T-helper 2 cell treated with Interferon-gamma antibody and Interleukin-4, amounts not matched to agents 100 ng/mL and 5 ng/mL, for 36 hours (primary cell): ENCODE data around the gene URB1. TPM values are rescaled to one million over a fixed set of nuclear protein-coding genes. Genes with fewer than 3 reads are reported as not detected.

Source experiments
- intact Hi-C: fragments of 100-400 bp; cut with micrococcal nuclease; formaldehyde crosslinking; loops from one replicate; pipeline ENCODE4 v1.15.1; 2023
- total RNA-seq: library from RNA; stranded (reverse); gene quantifications from 2 replicates; pipeline ENCODE4 v1.2.3, GENCODE V29; 2022

The URB1 gene
- total RNA-seq, 1 donor from 2014 or later: 22.8 TPM

DNA sequence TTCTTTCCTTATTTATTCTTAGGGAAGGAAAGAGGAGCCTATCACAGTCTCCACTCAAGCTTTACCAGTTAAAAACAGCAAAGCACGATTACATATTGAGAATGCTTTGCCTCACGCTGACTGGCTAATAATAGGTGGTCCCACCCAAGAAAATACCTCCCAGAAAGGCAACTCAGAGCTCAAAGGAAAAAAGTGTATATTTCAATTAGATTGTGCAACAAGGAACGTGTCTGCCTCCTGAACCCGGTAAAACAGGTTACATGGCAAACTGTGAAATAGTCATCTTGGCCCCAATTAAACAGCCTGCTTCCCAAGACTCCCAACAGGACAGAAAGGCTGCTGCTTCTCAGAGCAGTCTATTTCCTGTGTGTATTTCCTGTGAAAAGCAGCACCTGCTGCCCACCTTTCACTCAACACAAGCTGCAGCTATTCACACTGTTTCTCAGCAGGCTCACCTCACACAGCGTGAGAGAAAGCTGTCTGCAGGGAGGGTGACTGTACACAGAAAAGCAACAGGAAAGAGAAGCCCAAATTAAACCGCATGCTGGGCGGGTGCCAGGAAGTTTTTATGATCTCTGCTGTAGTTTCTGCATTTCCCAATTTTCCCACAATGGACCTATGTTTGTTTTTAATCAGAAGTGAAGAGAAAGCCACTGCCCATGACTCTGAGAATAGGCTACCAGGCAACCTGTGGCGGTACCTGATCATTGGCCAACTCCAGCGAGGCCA lies 44.0 kb downstream of the URB1 start:
- intact Hi-C loops: no loop called here

DNA sequence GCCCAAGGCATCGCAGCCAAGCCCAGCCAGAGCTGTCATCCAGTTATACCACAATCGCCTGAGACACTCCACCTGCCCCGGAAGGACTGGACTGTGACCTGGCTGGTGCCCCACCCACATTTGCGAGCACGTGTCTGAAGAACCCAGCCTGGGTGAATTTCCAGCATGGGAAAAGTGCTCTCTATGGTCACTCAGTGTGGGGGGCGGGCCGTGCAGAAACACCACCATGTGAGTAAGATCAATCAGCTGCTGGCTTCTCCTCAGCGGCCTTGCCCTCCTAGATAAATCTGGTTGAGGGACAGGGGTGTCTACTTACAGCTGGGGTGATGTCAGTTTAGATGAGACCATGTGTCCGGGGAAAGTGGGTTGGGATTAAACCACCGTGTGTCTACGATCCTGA lies 44.8 kb downstream of the URB1 start:
- intact Hi-C loops: no loop called here

DNA sequence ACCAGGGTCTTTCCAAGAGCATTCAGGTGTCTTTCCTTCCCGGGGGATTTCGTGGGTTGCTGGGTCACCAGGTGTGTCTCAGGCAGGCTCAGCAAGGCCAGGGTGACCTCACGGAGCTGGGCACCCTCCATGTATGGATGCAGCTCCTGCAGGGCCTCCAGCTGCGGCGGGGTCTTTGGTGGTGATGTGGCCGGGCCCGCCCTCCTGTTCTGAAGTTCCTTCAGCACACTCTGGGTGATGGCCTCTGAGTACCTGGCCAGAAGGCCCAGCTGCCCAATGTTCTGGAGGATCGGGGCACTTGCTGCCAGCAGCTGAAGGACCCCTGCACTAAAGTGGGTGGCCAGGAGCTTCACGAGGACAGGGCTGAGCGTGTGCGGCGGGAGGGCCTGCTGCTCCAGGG lies 45.5 kb downstream of the URB1 start:
- intact Hi-C loops: no loop called here

DNA sequence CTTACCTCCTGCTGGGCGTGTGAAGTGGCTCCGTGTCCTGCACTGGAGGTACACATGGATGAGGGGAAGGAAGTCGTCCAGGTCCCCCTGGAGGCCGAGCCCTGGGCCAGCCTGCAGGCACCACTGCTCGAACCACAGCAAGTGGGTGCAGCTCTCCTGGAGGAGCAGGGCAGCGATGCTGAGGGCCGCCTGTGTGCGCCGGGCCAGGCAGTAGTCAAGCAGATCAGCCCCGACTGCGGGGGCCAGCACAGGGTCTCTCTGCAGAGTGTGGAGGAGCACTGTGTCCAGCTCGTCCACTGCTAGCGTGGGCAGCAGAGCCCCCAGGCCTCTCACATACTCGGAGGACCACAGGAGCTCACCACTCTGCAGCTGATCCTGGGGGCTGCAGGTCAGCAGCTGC lies 45.9 kb downstream of the URB1 start:
- intact Hi-C loops: no loop called here

GRCh38 chr21:32340863-32341848 lies 51.7 kb downstream of the URB1 start:
- intact Hi-C loops: no loop called here

DNA sequence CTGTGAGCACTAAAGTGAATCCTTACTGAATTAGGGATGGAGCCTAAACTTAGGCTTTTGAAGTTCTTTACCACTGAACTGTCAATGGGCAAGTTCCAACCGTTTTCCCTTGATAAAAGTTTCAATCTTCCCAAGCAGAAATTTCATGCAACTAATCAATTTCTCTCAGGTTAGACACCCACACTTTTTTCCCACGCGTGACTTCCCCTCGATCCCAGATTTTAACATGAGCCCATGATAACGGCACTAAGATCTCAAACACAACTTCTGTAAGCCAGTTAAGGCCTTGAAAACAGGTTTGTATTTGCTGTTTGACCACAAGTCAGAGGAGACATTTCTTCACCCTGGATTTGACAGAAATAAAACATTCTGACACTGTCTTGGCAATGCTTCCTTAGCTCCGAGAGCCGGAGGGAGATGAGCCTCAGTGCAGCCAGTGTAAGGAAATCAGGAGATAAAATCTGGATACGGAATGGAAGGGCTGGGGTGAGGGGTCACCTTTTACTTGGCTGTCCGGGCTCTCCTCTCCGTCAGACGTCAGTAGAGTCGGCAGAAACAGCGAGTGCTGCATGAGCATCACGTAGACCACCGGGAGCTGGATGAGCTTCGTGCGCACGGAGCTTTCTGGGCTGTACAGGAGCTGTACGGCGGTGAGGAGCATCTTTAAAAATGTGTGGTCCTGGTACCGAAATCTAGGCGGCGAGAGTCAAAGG lies 54.4 kb downstream of the URB1 start:
- intact Hi-C loops: no loop called here

DNA sequence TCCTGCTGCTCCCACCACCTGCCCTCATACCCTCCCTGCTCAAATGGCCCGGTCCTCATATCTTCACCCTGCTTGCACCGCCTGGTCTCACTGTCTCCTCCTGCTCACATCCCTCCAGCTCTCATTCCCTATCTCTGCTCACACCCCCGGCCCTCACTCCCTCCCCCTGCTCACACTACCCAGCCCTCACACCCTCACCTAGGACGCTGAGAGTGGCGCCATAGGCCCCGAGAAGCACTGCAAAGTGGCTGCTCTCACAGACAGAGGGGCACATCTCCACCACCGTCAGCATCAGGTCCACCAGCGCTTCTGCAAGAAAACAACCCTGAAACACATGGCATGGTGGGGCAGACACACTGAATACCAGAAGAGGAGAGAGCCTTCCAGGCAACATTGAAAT lies 55.6 kb downstream of the URB1 start:
- intact Hi-C loops: no loop called here

DNA sequence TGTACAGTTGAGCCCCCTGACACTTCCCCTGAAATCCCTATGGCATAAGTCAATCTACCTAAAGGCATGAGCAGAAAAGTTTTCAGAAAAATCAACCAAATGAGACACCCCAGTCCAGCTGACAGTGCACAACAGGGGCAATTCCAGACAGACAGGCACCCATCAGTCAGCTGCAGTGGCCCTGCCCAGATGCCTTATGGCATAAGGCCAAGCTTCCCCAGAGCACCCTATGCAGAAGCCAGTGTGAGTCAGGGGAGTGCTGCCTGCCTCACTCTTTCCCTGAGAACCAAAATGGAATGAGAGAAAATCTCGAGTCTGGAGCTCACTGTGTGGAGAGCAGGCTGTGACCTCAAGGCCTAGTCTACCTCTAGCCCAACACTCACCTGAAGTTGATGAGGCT lies 56.1 kb downstream of the URB1 start:
- intact Hi-C loops: no loop called here

DNA sequence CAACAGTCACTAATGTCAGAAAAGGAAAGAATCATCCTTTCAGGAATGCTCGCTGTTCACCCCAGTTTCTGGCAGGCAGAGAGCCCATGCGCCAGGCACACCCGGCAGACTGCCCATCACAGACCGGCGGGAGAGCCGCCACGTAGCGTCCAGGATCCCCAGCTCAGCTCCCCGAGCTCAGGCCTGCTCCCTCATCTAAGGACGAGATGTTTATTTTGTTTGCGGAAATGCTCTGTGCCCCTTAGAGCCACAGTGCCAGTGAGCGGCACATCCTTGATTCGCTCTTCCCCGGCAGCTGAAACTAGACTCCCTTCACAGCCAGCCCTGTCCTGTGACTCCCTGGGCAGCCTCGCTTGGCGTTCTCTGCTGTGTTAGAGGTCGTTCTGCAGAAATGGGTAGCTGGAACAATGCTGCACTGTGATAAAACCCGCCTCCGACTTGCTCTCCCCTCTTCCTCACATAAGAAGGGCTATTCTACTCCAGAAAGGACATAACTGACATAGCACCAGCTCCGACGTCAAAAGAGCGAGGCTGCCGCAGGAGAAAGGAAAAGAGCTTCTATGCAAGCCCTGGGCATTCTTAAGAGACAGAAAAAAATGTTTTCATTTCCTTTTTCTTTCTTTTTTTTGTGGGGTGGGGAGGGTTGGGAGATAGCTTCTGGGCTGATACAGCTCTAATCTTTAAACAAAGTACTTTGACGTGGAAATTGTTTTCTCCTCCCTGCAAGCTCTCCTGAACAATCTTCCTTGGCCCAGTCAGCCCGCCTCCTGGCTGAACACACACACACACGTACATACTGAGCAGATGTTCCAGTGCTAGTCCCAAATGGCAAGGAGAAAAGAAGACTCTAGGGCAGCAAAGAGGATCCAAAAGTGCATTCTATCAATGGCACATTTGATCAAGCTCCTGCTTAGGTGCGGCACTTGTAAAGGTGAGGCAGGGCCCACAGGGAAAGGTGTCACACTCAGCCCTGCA lies 56.9 kb downstream of the URB1 start:
- intact Hi-C loops: no loop called here

- intact Hi-C loops: no loop called here
These were observed 57.8 kb downstream of the URB1 start for GRCh38 chr21:32334980-32335531.

DNA sequence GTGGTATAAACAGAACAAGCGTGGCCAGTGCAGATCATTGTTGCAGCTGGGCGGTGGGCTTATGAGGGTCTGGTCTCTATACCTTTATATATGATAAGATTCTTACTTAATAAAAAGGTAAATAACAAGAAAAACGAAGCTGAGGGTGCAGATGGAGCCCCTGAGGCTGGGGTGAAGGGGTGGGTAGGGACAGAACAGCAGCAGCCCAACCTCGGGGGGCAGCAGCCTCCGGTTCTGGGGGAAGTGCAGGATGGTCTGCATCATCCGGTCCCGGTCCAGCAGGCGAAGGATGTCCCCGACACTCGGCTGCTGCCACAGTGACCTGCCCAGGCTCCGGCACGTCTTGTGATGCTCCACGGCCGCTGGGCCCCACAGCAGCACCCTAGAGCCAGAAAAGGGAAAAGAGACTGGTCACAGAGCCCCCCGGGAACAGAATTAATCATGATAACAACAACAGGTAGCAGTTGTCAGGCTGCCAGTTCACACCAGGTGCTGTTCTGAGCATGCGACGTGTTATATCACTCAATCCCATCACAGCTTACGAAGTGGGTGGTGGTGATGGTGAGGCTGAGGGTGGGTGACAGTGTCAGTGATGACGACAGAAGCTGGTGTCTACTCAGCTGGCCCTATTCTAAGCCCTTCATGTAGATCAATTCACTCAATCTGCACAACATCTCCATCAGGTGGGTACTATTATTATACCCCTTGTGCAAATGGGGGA lies 58.7 kb downstream of the URB1 start:
- intact Hi-C loops: no loop called here

GRCh38 chr21:32332463-32332951 lies 60.3 kb downstream of the URB1 start:
- intact Hi-C loops: no loop called here

DNA sequence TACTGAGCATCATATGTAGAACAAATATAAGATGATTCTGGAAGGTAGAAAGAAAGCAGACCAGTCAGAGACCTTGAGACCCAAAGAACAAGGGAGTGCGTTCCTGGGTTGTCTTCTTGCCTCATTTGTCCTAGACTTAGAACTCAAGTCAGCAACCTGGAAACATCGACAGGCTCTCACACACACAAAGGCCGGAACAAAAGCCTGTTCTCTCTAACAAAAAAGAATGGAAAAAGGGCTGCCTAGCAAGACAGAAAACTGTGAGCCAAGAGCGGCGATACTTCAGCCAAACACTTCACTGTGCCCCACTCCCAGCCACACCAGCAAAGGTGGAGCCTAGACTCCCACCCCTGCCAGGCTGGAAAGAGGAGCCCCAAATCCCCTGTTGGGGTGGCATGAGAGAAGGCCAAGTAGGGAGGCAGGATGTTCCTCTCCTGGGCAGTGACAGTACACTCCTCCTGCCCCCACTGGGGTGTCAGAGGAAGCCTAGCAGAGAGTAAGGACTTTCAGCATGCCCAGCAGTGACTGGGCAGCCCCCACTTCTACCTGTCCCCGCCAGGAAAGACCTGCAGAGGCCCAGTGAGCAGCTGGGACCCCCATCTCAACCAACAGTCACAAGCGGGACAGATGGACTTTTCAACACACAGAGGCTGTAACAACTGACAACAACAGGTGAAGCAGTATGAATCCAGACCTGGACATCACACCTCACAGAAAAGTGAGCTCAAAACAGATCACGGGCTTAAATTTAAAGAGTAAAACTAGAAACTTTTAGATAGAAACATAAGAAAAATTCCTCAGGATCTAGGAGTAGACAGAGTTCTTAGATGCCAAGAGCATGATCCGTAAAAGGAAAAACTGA lies 61.1 kb downstream of the URB1 start:
- intact Hi-C loops: no loop called here

DNA sequence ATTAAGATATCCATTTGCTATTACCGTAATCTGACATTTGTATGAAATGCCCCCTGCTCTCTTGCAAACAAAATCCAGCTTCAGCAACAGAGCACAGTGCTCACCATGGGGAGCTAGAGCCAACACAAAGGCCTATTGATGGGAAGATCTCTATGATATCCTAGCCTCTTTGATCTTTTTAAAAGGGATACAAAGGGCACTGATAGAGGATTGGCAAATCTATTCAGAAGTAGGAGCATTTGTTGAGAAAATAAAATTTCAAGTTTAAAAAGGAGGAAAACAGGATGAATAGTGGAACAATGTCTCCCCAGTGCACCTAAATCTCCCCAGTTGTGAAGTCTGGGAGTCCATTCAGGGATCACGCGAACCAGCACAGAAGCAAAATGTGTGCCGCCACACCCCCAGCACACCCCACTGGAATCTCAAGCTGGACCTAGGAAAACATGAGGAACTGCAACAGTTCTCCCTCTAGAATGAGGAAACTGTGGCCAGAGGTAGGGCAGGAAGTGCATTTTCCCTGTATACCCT lies 62.0 kb downstream of the URB1 start:
- intact Hi-C loops: no loop called here

- intact Hi-C loops: no loop called here
These were observed 63.0 kb downstream of the URB1 start for GRCh38 chr21:32329776-32330175.

DNA sequence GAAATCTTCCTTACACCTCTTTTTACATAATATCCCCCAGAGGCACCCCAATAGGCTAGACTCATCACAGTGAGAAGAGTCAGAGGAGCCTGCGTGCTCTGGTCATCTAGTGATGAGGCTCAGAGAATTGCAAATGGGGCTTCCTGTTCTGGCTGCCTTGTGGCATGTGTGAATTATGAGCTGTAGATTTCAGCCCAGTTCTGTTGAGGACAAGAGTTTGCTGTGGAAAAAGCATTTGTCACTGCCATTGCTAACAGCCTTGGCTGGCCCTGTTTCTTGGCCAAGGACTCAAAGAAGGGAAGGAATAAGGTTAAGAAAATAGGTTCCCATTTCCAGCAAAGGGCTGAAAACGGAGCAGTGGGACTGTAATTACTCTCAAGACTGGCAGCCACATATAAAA lies 63.5 kb downstream of the URB1 start:
- intact Hi-C loops: no loop called here

DNA sequence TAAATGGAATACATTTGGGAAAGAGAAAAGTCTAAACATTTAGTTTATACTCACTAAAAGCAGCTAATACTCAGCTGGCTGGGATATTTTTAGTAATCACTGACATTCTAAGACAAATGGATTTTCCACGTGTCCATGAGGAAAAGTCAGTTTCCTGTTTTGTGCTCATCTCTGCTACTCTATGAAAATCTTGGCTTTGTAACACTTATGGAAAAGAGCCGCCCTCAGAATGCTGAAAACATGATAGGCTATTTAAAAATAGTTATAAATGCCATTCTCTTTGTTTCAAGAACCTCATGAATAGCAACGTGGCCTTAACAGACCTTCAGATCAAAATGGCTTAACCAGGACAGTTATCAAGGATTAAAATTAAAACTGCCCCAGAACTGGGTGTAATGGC lies 64.2 kb downstream of the URB1 start:
- intact Hi-C loops: no loop called here

- intact Hi-C loops: no loop called here
These were observed 67.1 kb downstream of the URB1 start for GRCh38 chr21:32325706-32326105.
